Sigmoid colon (tissue), 7 donors: Measurements from ENCODE around the gene CFI. TPM values are rescaled to one million over a fixed set of nuclear protein-coding genes. Genes with fewer than 3 reads are reported as not detected.

Source experiments
- DNase-seq: peaks from one replicate; pipeline ENCODE4 v3.0.0-alpha.2; 2019
- H3K27ac ChIP-seq, 4 donors: fragments of 200-600 bp; sonication (generic); one replicate each; pipeline ENCODE4 v1.5.1; 2016 to 2019; ENCODE audit warnings: mild to moderate bottlenecking in 1 of 4
- H3K27me3 ChIP-seq, 3 donors: fragments of 200-600 bp; sonication (generic); one replicate each; pipeline ENCODE4 v1.5.1; 2019; ENCODE audit warnings: mild to moderate bottlenecking in 1 of 3
- H3K36me3 ChIP-seq, 4 donors: fragments of 200-600 bp; sonication (generic); one replicate each; pipeline ENCODE4 v1.5.1; 2016 to 2019
- H3K4me1 ChIP-seq, 4 donors: fragments of 200-600 bp; sonication (generic); one replicate each; pipeline ENCODE4 v1.5.1; 2017 to 2019
- H3K4me3 ChIP-seq, 4 donors: fragments of 200-600 bp; sonication (generic); one replicate each; pipeline ENCODE4 v1.5.1; 2017 to 2019; ENCODE audit warnings: mild to moderate bottlenecking in 2 of 4, moderate library complexity in 1 of 4
- H3K9me3 ChIP-seq, 4 donors: fragments of 200-600 bp in 3 of 4; sonication (generic) in 3 of 4; one replicate each; pipeline versions ENCODE4 v1.5.1 to v1.6.1; 2013 to 2019
- CTCF ChIP-seq, 4 experiments: fragments of 450-650 bp in 3 of 4; fragments of 200-600 bp in 1 of 4; IDR thresholded peaks; one replicate each; pipeline ENCODE4 v1.5.1; 2016 to 2019; ENCODE audit warnings: antibody characterized with exemption in 4 of 4, mild to moderate bottlenecking in 3 of 4, moderate library complexity in 2 of 4
- EP300 ChIP-seq, 4 donors: sonication (generic); formaldehyde crosslinking; IDR thresholded peaks; one replicate each; pipeline ENCODE4 v1.6.1; 2017; ENCODE audit warnings: antibody characterized with exemption in 4 of 4
- POLR2A ChIP-seq, 2 donors: fragments of 450-650 bp; IDR thresholded peaks; one replicate each; pipeline ENCODE4 v1.6.1; 2016; ENCODE audit warnings: antibody characterized with exemption in 2 of 2, mild to moderate bottlenecking in 2 of 2, moderate library complexity in 2 of 2
- POLR2AphosphoS5 ChIP-seq, 4 donors: sonication (generic); formaldehyde crosslinking; IDR thresholded peaks; one replicate each; pipeline ENCODE4 v1.6.1; 2017; ENCODE audit warnings: antibody characterized with exemption in 4 of 4
- WGBS, 2 donors: extraction: QIAGEN DNeasy Blood & Tissue Kit; methylation state at CpG; one replicate each; pipeline ENCODE4 v1.1.7; 2013; 5-methylcytosine and 5-hydroxymethylcytosine counted together
- intact Hi-C: fragments of 100-400 bp; cut with DNase I; formaldehyde crosslinking; loops from one replicate; pipeline ENCODE4 v1.15.1; 2023
- polyA plus RNA-seq, 3 donors: library from polyadenylated mRNA; stranded (reverse); fragments of 200-250 nt; gene quantifications; one replicate each; pipeline ENCODE4 v1.2.3, GENCODE V29; 2013
- total RNA-seq, 4 donors: library from RNA; depleted of rRNA; stranded (reverse); fragments of >200 nt; gene quantifications; one replicate each; pipeline ENCODE4 v1.1.0, GENCODE V29; 2016
- donor health status: healthy with polysubstance abuse.
- donor health status: Bipolar disorder and iron deficiency.
- donor health status: healthy.

The CFI gene
- total and polyA plus RNA-seq, 7 donors: 1.2 to 14.4 (median 7.5) TPM

- TF ChIP-seq CTCF (IDR thresholded peaks at IDR 0.05) (no peak), POLR2A (IDR thresholded peaks at IDR 0.05) (no peak), EP300 (IDR thresholded peaks at IDR 0.05) (no peak), POLR2AphosphoS5 (IDR thresholded peaks at IDR 0.05) (no peak)
- 25 to 73% methylated on average over 5 of the region's 5 CpGs for WGBS, 2 donors
- H3K27ac ChIP-seq: no peak overlapping the region
- H3K4me3 ChIP-seq: no peak overlapping the region
- H3K27me3 ChIP-seq: no peaks in the 10 kb centered on the region
- H3K4me1 ChIP-seq: no peaks in the 10 kb centered on the region
- intact Hi-C loops: no loop called here
- no peaks in the 10 kb centered on the region for H3K36me3 ChIP-seq
- H3K9me3 ChIP-seq: no peaks in the 10 kb centered on the region
- DNase-seq: no peak
Measured at GRCh38 chr4:109764789-109765402, 36.9 kb downstream of the CFI start.

GRCh38 chr4:109764376-109764775, 37.4 kb downstream of the CFI start:
- no peak for TF ChIP-seq CTCF (IDR thresholded peaks at IDR 0.05)
- TF ChIP-seq EP300 (IDR thresholded peaks at IDR 0.05): no peak
- TF ChIP-seq POLR2A (IDR thresholded peaks at IDR 0.05): no peak
- 43 to 71% methylated on average over 2 of the region's 2 CpGs for WGBS, 2 donors

GRCh38 chr4:109760682-109761081, 41.1 kb downstream of the CFI start:
- no peaks in the 10 kb centered on the region for H3K9me3 ChIP-seq
- H3K27me3 ChIP-seq: no peaks in the 10 kb centered on the region
- H3K36me3 ChIP-seq: no peaks in the 10 kb centered on the region
- 68% methylated on average over 2 of the region's 2 CpGs for WGBS, 2 donors
- intact Hi-C loops: no loop called here
- no peak overlapping the region for H3K27ac ChIP-seq
- no peak for TF ChIP-seq POLR2A (IDR thresholded peaks at IDR 0.05)
- TF ChIP-seq CTCF (IDR thresholded peaks at IDR 0.05): no peak
- TF ChIP-seq EP300 (IDR thresholded peaks at IDR 0.05): no peak
- TF ChIP-seq POLR2AphosphoS5 (IDR thresholded peaks at IDR 0.05): no peak
- H3K4me1 ChIP-seq: no peaks in the 10 kb centered on the region
- no peak for DNase-seq
- H3K4me3 ChIP-seq: no peak overlapping the region

More at GRCh38 chr4:109764376-109764775, 37.4 kb downstream of the CFI start:
- no peaks in the 10 kb centered on the region for H3K4me1 ChIP-seq
- H3K27me3 ChIP-seq: no peaks in the 10 kb centered on the region
- DNase-seq: no peak
- no peaks in the 10 kb centered on the region for H3K36me3 ChIP-seq
- intact Hi-C loops: no loop called here
- H3K27ac ChIP-seq: no peak overlapping the region
- H3K4me3 ChIP-seq: no peak overlapping the region
- no peaks in the 10 kb centered on the region for H3K9me3 ChIP-seq

- Histone ChIP-seq H3K27me3 (no peaks in the 10 kb centered on the region), H3K27ac (no peak overlapping the region), H3K9me3 (no peaks in the 10 kb centered on the region), H3K4me3 (no peak overlapping the region), H3K4me1 (no peaks in the 10 kb centered on the region), H3K36me3 (no peaks in the 10 kb centered on the region)
- intact Hi-C loops: no loop called here
- TF ChIP-seq EP300 (IDR thresholded peaks at IDR 0.05): no peak
- no peak for TF ChIP-seq POLR2AphosphoS5 (IDR thresholded peaks at IDR 0.05)
- no peak for TF ChIP-seq CTCF (IDR thresholded peaks at IDR 0.05)
- no peak for TF ChIP-seq POLR2A (IDR thresholded peaks at IDR 0.05)
- 84 to 87% methylated on average over 3 of the region's 3 CpGs for WGBS, 2 donors
- no peak for DNase-seq
Measured at GRCh38 chr4:109755656-109756055, 46.1 kb downstream of the CFI start.
